Thyroid gland (tissue), 4 donors: ENCODE data around the gene ARHGEF40. TPM values are rescaled to one million over a fixed set of nuclear protein-coding genes. Genes with fewer than 3 reads are reported as not detected.

Source experiments
- DNase-seq, 2 donors: peaks; one replicate each; pipeline ENCODE4 v3.0.0-alpha.2; 2019
- H3K27ac ChIP-seq, 3 donors: fragments of 200-600 bp; sonication (generic); 1 replicate in 2 of 3; 2 replicates in 1 of 3; pipeline ENCODE4 v1.5.1; 2016 to 2019; ENCODE audit warnings: mild to moderate bottlenecking in 1 of 3, moderate library complexity in 1 of 3
- H3K27me3 ChIP-seq: fragments of 200-600 bp; sonication (generic); one replicate; pipeline ENCODE4 v1.5.1; 2019
- H3K36me3 ChIP-seq, 2 donors: fragments of 200-600 bp; sonication (generic); one replicate each; pipeline ENCODE4 v1.5.1; 2016 to 2019
- H3K4me1 ChIP-seq, 2 donors: fragments of 200-600 bp; sonication (generic); one replicate each; pipeline ENCODE4 v1.5.1; 2017 to 2019
- H3K4me3 ChIP-seq, 3 donors: fragments of 200-600 bp; sonication (generic); replicated peaks in 1 of 3; 1 replicate in 2 of 3; 2 replicates in 1 of 3; pipeline ENCODE4 v1.5.1; 2016; ENCODE audit warnings: mild to moderate bottlenecking in 1 of 3
- H3K9me3 ChIP-seq: fragments of 200-600 bp; sonication (generic); one replicate; pipeline ENCODE4 v1.5.1; 2017
- POLR2A ChIP-seq, 2 donors: fragments of 450-650 bp; IDR thresholded peaks; one replicate each; pipeline ENCODE4 v1.6.1; 2017; ENCODE audit warnings: antibody characterized with exemption in 2 of 2, mild to moderate bottlenecking in 2 of 2, moderate library complexity in 1 of 2
- WGBS, 2 donors: methylation state at CpG; one replicate each; pipeline ENCODE4 v1.1.5; 2017; 5-methylcytosine and 5-hydroxymethylcytosine counted together
- intact Hi-C: fragments of 100-400 bp; cut with DNase I; formaldehyde crosslinking; loops from one replicate; pipeline ENCODE4 v1.15.1; 2023
- total RNA-seq, 4 donors: library from RNA; depleted of rRNA; stranded (reverse); fragments of >200 nt; gene quantifications; one replicate each; pipeline ENCODE4 v1.2.3, GENCODE V29; 2016
- TF ChIP-seq, protein P1 (sequence below), 6 experiments: fragments of 200-600 bp in 3 of 6; fragments of 450-650 bp in 3 of 6; sonication (generic) in 3 of 6; IDR thresholded peaks; one replicate each; pipeline ENCODE4 v1.5.1; 2016 to 2019; ENCODE audit warnings: antibody characterized with exemption in 6 of 6, mild to moderate bottlenecking in 2 of 6, inconsistent platforms in 1 of 6, moderate library complexity in 1 of 6

The ARHGEF40 gene
- total RNA-seq, 4 donors from 2014 or later = 28.1 to 44.8 (median 43.4) TPM

DNA sequence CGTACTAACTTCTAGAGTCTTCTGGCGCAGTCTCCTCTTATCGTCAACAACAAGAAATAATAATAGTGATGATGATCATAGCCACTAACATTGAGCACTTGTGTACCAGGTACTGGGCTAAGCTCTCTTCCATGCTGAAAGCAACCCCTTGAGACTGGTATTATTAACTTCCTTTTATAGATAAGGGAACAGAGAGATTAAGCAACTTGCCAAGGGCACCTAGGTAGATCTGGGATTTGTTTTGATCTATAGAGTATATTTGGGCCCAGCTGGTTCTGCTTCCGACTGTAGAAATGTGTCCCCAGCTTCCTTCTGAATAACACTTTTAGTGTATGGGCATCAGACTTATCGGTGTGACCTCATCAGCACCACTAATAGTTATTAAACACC is 29.5 kb downstream of the ARHGEF40 start:
- Histone ChIP-seq H3K9me3 (no peaks in the 10 kb centered on the region), H3K36me3 (no peaks in the 10 kb centered on the region), H3K27ac (peak overlapping the region; percentile 88 to 96 (median 94)), H3K4me3 (peak overlapping the region in 1 of 3 donors; percentile 55), H3K27me3 (no peaks in the 10 kb centered on the region), H3K4me1 (peaks cover 17 to 36% of the 10 kb centered on the region in 2 donors)
- WGBS, 2 donors = 66 to 73% methylated on average over 5 of the region's 5 CpGs
- no peak for TF ChIP-seq POLR2A (IDR thresholded peaks at IDR 0.05)
- DNase-seq = no peak
- intact Hi-C loops = no loop called here

DNA sequence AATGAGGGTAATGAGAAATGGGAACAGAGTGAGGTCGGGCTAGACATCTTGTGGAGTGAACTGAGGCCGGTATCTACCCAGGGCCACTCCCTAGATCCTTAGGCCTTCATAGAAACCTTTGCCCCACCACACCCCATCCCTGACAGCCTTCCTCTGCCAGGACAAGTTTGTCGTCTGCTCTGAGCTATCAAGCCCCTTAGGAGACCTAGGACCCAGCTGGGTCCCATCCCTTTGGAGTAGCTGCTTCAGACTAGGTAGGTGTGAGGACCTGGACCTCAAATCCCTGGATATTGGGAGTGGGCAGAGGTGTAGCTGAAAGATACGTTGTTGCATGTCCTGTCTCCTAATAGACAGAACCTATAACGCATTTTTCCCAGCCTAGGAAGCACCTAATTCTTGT is 30.8 kb downstream of the ARHGEF40 start, which contains the start of gene TMEM253:
TSS of gene TMEM253 (plus strand) at position 136 of the 400 bp plus-strand sequence. CDS start 278 bp downstream, outside the sequence.
- H3K9me3 ChIP-seq = no peaks in the 10 kb centered on the region
- peak within 1 kb of the TSS in 1 of 3 donors; percentile 94 for H3K27ac ChIP-seq
- WGBS, 2 donors = 82 to 93% methylated on average over 5 of the region's 5 CpGs
- H3K36me3 ChIP-seq = no peaks in the 10 kb centered on the region
- H3K27me3 ChIP-seq = no peaks in the 10 kb centered on the region
- no peak for TF ChIP-seq POLR2A (IDR thresholded peaks at IDR 0.05)
- TF ChIP-seq, protein P1, sequence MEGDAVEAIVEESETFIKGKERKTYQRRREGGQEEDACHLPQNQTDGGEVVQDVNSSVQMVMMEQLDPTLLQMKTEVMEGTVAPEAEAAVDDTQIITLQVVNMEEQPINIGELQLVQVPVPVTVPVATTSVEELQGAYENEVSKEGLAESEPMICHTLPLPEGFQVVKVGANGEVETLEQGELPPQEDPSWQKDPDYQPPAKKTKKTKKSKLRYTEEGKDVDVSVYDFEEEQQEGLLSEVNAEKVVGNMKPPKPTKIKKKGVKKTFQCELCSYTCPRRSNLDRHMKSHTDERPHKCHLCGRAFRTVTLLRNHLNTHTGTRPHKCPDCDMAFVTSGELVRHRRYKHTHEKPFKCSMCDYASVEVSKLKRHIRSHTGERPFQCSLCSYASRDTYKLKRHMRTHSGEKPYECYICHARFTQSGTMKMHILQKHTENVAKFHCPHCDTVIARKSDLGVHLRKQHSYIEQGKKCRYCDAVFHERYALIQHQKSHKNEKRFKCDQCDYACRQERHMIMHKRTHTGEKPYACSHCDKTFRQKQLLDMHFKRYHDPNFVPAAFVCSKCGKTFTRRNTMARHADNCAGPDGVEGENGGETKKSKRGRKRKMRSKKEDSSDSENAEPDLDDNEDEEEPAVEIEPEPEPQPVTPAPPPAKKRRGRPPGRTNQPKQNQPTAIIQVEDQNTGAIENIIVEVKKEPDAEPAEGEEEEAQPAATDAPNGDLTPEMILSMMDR (IDR thresholded peaks at IDR 0.05) = no peak
- H3K4me1 ChIP-seq = peaks cover 17 to 44% of the 10 kb centered on the region in 2 donors
- intact Hi-C loops = no loop called here
- no peak for DNase-seq
- H3K4me3 ChIP-seq = no peak within 1 kb of the TSS

DNA sequence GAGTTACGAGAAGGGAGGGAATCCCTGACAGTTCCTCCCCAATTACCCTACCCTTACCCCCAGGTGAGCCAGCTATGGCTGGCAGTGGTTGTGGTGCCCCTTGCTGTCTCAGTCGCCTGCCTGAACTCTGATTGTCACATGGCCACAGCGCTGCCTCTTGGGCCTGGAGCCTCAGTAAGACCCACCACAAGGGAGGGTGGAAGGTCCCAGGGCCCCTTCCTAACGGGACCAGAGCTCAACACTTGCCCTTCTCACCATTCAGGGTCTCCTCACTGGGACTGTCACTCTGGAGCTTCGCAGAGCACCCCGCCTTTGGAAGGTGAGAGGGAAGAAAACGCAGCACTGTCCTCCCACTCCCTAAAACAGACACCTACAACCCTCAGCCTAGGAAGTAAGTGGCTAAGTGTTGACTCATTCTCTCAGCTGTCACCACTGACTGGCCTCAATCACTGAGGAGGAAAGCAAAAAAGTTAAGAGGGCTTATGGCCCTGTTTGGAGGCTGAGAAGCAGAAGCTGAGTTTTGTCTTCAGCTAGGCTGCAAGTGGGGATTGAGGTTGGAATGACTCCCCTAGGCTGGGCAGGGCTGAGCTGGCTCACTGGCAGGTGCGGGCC is 31.8 kb downstream of the ARHGEF40 start:
- Histone ChIP-seq H3K27ac (no peak overlapping the region), H3K4me1 (peaks cover 21 to 45% of the 10 kb centered on the region in 2 donors)
- intact Hi-C loops = no loop called here

DNA sequence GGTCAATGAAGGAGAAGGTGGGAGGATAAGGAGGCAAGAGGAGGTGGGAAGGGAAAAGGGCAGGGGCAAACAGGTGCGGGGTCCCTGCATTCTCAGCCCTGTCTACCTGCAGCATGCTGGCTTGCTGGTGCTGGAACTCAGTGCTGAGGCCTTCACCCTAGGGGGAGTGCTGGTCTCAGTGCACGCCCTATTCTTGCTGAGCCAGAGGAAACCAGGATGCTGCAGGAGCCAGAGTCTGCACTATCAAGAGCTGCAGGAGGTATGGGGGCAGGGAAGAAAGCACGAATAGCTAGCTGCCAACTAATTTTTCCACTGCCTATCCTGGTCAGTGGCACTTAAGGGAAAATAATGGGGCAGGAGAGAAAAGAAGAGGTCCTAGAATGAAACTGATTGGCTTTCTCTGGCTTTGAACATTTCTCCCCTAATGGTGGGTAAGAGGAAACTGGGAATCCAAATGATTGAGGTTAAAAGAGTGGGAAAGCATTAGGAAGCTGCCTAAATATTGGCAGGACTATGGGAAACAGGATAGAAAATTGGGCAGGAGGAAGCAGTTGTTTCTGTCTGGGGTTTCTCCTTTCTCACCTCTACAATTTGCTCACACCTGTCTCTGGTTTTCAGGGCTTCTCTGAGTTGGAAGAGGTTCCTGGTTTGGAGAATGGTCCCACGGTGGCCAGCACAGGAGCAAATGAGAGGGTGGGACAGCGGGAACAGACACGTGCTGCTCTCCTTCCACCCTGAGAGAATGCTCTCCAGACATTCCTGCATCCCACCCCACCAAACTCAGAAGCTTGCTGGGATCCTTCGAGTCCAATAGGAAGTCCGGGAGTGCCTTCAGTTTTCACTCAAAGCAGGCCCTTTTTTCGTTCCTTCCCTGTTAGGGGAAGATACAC is 32.7 kb downstream of the ARHGEF40 start:
- WGBS, 2 donors = 17% methylated on average over 9 of the region's 9 CpGs
- H3K4me1 ChIP-seq = peaks cover 19 to 46% of the 10 kb centered on the region in 2 donors
- intact Hi-C loops = no loop called here
- no peak for TF ChIP-seq POLR2A (IDR thresholded peaks at IDR 0.05)
- TF ChIP-seq, protein P1 (IDR thresholded peaks at IDR 0.05) = no peak
- peak in 1 of 2 donors; percentile 14 for DNase-seq
- no peaks in the 10 kb centered on the region for H3K36me3 ChIP-seq
- peak overlapping the region in 1 of 3 donors; percentile 61 for H3K4me3 ChIP-seq
- peak overlapping the region; percentile 89 to 98 (median 95) for H3K27ac ChIP-seq
- no peaks in the 10 kb centered on the region for H3K9me3 ChIP-seq
- H3K27me3 ChIP-seq = no peaks in the 10 kb centered on the region

More for the DNA sequence above, 31.8 kb downstream of the ARHGEF40 start:
- Histone ChIP-seq H3K9me3 (no peaks in the 10 kb centered on the region), H3K4me3 (no peak overlapping the region), H3K36me3 (no peaks in the 10 kb centered on the region), H3K27me3 (no peaks in the 10 kb centered on the region)
- no peak for DNase-seq
- 89 to 91% methylated on average over 5 to 8 of the region's 8 CpGs for WGBS, 2 donors
- no peak for TF ChIP-seq POLR2A (IDR thresholded peaks at IDR 0.05)
- TF ChIP-seq, protein P1 (IDR thresholded peaks at IDR 0.05) = no peak

DNA sequence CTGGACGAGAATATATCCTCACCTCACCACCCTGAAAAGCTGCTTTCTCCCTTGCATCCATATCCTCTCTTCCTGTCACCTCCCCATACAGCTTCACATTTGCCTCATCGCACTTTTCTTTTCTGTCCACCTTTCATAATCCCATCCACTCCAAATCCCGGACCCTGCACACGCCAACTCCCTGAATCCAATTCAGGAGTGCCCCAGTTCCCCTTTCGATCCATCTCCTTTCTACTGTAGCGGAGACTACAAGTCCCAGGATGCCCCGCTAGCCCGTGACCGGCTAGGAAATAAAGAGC is 33.3 kb downstream of the ARHGEF40 start:
- Histone ChIP-seq H3K4me1 (peaks cover 18 to 46% of the 10 kb centered on the region in 2 donors), H3K36me3 (no peaks in the 10 kb centered on the region), H3K27me3 (no peaks in the 10 kb centered on the region), H3K9me3 (no peaks in the 10 kb centered on the region), H3K4me3 (peak overlapping the region in 1 of 3 donors; percentile 61), H3K27ac (peak overlapping the region; percentile 89 to 98 (median 95))
- intact Hi-C loops = no loop called here
- TF ChIP-seq POLR2A (IDR thresholded peaks at IDR 0.05) = no peak
- TF ChIP-seq, protein P1 (IDR thresholded peaks at IDR 0.05) = no peak
- DNase-seq = no peak
- WGBS, 2 donors = 0% methylated on average over 9 of the region's 9 CpGs
